ENCODE results near the gene PILRB.
"Not testable (repeated sequence)": the region's sequence is repeated elsewhere in the genome, so short reads cannot be mapped to it uniquely, and the experiment has no call there.

PILRB gene

GRCh38 chr7:100356416-100357068 lies 1.4 kb upstream of the PILRB start:
- no peak for DNase-seq (ENCODE audit: low read depth in 2 of 2)

GRCh38 chr7:100357131-100357561 lies 771 bp upstream of the PILRB start:
- no peak for DNase-seq (ENCODE audit: low read depth in 2 of 2)

- DNase-seq (ENCODE audit: low read depth in 2 of 2), result no peak
Observed at GRCh38 chr7:100358857-100359212, 918 bp downstream of the PILRB start.

DNA sequence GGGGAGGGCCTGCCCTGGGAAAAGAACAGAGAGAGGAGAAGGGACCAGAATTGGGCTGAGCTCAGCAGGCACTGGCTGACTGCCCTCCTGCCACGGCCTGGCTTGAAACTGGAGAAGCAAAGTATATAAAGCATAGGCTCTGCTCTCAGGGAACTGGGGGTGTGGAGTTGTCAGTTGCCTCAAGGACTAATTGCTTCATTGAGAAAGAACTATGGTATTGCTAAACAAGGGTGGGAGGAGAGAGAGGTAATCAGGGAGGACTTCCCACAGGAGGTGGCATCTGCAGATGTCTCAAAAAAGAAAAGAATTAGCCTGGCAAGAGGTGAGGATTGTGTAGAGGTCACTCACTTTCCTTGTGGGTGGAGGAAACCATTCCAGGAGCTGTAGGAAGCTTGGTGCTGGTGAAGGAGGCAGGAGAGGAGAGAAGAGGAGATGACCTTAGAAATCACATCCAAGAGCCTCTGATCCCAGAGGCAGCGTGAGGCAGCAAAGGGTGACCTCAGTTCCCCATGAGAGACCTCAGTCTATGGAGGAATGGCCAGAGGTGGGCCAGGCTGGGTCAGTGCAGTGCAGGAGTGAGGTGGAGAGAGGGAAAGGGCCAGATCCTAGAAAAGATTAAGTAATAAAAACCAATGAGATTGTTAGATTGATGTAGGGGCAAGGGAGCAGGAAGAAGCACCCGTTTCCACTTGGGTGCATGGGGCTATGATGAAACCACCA lies 2.4 kb downstream of the PILRB start:
- no peak for DNase-seq (ENCODE audit: low read depth in 2 of 2)

DNA sequence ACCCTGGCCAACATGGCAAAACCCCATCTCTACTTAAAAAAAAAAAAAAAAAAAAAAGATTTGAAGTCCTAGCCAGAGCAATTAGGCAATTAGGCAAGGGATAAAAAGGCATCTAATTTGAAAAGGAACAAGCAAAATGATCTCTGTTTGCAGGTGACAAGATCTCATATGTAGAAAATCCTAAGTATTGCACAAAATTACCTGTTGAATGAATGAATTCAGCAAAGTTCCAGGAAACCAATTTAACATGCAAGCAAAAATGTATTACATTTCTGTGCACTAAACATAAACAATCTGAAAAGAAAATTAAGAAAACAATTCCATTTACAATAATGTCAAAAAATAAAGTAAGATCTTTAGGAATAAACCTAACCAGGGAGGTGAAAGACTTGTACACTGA lies 5.2 kb downstream of the PILRB start:
- no peak for DNase-seq (ENCODE audit: low read depth in 2 of 2)

GRCh38 chr7:100363797-100364196 lies 5.9 kb downstream of the PILRB start:
- DNase-seq (ENCODE audit: low read depth in 2 of 2), result not testable (repeated sequence)

- DNase-seq (ENCODE audit: low read depth in 2 of 2), result no peak
Observed at GRCh38 chr7:100364480-100364879, 6.6 kb downstream of the PILRB start.

DNA sequence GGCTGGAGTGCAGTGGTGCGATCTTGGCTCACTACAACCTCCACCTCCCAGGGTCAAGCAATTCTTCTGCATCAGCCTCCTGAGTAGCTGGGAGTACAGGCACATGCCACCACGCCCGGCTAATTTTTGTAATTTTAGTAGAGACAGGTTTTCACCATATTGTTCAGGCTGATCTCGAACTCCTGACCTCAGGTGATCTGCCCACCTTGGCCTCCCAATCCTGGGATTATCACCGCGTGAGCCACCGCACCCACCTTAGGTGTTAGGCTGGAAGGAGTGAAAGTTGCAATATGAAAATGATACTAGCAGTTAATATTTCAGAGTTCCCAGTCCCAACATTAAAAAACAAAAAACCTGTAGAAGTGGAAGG lies 8.1 kb downstream of the PILRB start:
- DNase-seq (ENCODE audit: low read depth in 2 of 2), result not testable (repeated sequence)

DNA sequence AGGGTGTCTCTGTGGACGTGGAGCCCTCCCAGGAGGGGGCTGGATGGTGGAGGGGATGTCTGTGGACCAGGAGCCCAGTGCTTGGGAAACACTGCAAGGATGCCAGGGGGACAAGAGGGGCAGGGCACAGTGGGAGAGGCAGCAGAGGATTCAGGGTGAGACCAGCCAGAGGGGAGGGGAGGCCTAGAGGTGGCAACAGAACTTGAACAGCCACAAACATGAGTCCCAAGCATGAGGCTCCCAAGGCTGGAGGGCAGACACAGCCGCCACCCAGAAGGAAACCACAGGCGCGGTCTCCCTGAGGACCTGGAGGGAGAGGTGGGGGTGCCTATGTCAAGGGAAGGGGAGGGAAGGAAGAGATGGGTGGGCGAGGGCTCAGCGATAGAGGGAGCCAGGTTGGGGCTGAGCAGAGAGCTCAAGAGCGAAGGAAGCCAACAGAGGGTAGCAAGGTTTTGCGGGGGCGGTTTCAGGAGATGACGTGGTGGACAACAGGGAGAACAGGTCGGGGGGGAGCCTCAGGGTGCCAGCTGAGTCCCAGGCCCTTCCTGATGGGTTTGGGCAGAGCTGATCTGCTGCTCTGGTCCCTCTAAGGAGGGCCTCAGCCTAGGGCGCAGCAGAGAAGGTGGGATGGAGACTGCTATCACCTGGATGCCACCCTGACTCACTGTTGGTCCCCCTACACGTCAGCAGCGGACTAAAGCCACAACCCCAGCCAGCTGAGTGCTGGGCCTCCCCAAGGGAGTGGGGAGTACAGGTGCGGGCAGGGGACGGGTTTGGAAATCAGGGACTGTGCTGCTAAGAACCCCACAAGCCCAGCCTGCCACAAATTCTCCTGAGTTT lies 8.7 kb downstream of the PILRB start:
- no peak for DNase-seq (ENCODE audit: low read depth in 2 of 2)

DNA sequence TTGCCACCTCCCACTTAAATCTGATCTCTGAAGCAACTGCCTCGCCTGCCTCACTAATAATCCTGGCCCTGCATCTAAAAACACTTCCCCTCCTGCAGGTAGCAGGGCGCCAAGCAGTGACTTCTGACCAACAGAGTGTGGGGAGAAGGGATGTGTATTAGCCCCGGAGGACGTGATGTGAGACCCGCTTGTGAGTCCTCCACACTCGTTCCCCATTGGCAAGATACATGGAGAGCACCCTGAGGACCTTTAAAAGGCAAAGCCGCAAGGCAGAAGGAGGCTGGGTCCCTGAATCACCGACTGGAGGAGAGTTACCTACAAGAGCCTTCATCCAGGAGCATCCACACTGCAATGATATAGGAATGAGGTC lies 9.3 kb downstream of the PILRB start:
- no peak for DNase-seq (ENCODE audit: low read depth in 2 of 2)

DNA sequence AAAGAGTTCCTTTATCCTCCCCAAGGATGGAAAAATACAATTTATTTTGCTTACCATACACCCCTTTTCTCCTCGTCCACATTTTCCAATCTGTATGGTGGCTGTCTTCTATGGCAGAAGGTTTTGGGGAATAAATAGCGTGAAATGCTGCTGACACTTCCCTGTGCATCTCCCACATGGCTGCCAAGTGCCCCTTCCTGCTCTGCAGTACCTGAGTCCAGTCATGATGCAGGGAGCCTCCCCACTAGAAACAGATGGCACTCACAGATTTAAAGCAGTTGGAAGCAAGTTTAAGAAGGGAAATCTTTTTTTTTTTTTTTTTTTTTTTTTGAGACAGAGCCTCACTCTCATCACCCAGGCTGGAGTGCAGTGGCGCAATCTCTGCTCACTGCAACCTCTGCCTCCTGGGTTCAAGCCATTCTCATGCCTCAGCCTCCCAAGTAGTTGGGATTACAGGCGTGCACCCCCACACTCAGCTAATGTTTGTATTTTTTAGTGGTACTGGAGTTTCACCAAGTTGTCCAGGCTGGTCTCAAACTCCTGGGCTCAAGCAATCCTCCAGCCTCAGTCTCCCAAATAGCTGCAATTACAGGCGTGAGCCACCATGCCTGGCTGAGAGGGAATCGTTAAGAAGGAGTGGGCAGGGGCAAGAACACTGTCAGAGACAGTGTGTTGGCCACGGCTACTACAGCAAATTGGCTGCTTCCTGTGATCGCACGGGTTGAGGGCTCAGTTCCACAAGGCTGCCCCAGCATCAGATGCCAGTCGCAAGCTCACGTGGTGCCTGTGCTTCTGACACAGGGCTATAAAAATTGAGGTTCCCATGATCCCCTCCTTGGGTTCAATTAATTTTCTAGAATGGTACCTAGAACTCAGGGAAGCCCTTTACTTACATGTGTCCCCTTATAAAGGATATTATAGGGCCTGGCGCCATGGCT lies 10.0 kb downstream of the PILRB start:
- DNase-seq (ENCODE audit: low read depth in 2 of 2), result no peak

- no peak for DNase-seq (ENCODE audit: low read depth in 2 of 2)
Observed at GRCh38 chr7:100369105-100369504, 11.2 kb downstream of the PILRB start.

GRCh38 chr7:100370303-100370702 lies 12.4 kb downstream of the PILRB start:
- DNase-seq (ENCODE audit: low read depth in 2 of 2), result no peak

DNA sequence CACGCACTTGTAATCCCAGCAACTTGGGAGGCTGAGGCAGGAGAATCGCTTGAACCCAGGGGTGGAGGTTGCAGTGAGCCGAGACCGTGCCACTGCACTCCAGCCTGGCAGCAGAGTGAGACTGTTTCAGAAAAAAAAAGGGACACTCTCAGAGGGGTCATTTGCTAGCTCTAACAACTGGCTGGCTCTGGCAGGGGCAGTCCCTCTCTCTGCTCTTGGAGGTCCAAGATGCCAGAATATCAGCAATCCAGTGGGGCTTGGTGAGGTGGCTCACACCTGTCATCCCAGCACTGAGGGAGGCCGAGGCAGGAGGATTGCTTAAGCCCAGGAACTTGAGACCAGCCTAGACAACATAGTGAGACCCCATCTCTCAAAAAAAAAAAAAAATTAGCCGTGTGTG lies 12.8 kb downstream of the PILRB start:
- no peak for DNase-seq (ENCODE audit: low read depth in 2 of 2)

DNA sequence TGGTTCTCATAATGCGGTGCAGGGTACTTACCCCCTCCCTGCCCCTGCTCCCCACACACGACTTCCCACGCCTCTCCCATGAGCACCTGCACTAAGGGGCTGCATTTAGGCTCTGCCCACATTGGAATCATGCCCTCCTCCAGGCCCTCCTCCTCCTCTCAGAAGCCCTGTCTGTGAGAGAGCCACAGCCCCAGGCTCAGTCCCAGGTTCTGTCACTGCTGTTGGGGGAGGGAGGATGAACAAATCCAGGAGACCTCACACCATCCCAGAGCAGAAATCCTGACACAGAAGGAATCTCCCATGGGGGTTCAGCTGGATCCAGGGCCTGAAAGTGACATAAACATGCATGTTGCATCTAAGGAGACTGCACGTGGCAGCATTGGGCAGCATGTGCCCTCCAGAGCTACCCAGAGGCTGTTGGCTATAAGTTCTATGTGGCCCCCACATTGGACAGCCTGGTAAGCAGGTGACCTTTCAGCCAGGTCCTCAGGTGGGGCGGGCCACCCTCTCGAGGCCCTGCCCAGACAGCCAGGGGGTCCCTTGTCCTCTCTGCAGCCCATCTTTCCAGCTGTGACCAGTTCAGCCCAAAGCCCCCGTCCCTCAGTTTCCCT lies 13.7 kb downstream of the PILRB start:
- DNase-seq (ENCODE audit: low read depth in 2 of 2), result no peak

- DNase-seq (ENCODE audit: low read depth in 2 of 2), result no peak
Observed at GRCh38 chr7:100372256-100372655, 14.3 kb downstream of the PILRB start.

DNA sequence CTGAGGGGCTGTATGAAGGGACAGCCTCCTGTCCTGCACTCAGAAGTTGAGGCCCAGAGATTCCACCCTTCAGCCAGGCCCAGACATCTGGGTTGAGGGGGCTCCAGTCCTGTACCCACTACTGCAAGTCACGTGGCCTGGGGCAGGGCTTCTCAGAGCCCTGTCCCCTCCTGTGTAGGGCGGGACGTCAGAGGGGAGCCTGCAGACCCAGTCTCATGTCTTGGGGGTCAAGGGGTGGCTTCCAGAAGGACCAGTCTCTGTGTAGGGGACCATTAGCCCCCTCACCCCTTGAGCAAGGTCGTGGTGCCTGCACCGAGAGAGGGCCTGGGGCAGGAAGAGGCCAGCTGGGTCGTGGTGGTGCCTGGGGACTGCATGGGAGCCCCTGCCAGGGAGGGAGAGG lies 14.8 kb downstream of the PILRB start:
- DNase-seq (ENCODE audit: low read depth in 2 of 2), result no peak

GRCh38 chr7:100373261-100373831 lies 15.4 kb downstream of the PILRB start, which contains the start of gene PILRA:
PILRA (plus strand) TSS chr7:100373487; CDS start chr7:100373657, 170 bp downstream.
- DNase-seq (ENCODE audit: low read depth in 2 of 2), result no peak

- not testable (repeated sequence) for DNase-seq (ENCODE audit: low read depth in 2 of 2)
Observed at GRCh38 chr7:100373870-100374598, 16.1 kb downstream of the PILRB start.

DNA sequence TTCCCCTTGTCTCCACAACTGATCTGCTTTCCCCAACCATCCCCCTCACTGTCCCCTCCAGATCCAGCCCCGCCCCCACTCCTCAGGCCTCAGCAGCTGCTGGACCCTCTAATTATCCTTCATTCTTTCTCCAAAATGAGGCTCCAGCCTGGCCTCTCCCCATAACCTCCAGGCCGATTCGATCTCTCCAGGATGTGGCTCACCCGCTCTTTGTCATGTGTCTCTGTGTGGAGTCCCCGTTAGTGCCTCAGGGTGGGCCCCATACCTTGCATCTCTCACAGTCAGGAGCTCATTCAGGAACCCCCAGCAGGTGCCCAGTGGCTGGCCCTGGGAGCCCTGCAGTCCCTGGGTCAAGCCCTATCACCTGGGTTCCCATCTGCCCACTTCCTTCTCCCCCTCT lies 16.7 kb downstream of the PILRB start:
- no peak for DNase-seq (ENCODE audit: low read depth in 2 of 2)
